Measurements from ENCODE around the gene ALG10B.

DNA sequence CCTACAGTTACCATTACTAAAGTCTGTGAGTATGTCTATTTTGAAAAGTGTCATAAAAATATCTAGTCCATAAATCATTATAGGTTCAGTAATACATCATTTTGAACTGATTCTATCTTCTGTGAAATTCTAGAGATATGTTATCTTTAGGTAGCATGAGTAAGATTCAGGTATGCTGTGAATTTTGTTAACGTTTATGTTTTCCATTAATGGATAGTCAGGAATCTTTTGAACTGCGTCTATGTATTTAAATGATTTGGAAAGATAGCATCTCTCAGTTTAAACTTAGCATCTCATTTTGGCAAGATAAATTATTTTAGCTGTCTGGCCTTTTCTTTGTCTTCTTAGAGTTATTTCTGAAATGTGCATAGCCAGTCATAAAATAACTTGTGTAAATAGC lies 8.3 kb downstream of the ALG10B start:
- TF ChIP-seq CTCF (IDR thresholded peaks at IDR 0.05; ENCODE audit: low read depth, low read length) (no peak), EZH2phosphoT487 (IDR thresholded peaks at IDR 0.05; ENCODE audit: low read depth) (no peak)

Data from OCI-LY3 (cell line).